ENCODE measurements around the gene ZNF814. TPM values are rescaled to one million over a fixed set of nuclear protein-coding genes. Genes with fewer than 3 reads are reported as not detected.
A peak's percentile ranks its signal among the peaks of the same experiment; 100 is the strongest.
"Not testable (repeated sequence)": the region's sequence is repeated elsewhere in the genome, so short reads cannot be mapped to it uniquely, and the experiment has no call there.

ZNF814 gene
- total RNA-seq, 1 donor from 2014 or later, result 22.3 TPM

DNA sequence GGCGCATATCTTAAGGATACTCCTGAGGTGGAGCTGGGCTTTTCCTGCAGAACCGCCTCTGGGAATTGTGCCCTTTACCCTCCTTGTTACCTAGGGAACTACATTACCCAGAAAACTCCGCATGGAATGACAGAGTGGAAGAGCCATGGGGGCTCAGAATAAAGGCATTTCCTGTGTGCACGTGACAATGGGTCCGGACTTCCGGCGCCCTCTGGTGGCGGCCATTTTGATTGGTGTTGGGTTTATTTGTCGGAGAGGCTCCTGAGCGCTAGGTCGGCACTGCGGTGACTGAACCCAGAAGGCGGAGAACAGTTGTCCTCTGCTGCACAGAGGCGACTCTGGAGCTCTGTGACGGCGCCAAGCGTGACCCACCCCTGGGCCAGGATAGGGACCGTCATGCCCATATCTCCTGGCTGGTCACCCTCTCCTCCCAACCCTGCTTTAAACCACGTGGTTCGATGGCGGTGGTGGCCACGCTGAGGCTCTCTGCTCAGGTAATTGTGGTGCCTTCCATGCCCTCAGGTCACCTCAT, 58.7 kb downstream of the ZNF814 start, which contains the start of gene ZNF587B:
Gene ZNF587B, plus strand, starts transcription at position 229 of the 532 bp plus-strand sequence. Its CDS starts 230 bp downstream, at position 459.
- Mint-ChIP-seq H3K4me3 (ENCODE audit: unreplicated experiment) (peak within 1 kb of the TSS; percentile 94), H3K27ac (ENCODE audit: unreplicated experiment) (peak within 1 kb of the TSS; percentile 94), H3K9me3 (ENCODE audit: unreplicated experiment) (no peaks in the 10 kb centered on the region), H3K36me3 (ENCODE audit: low read depth, unreplicated experiment) (peaks cover 25% of the 10 kb centered on the region), H3K4me1 (ENCODE audit: unreplicated experiment) (peaks cover 20% of the 10 kb centered on the region), H3K27me3 (ENCODE audit: unreplicated experiment) (peaks cover 9% of the 10 kb centered on the region)
- TF ChIP-seq, protein P1, sequence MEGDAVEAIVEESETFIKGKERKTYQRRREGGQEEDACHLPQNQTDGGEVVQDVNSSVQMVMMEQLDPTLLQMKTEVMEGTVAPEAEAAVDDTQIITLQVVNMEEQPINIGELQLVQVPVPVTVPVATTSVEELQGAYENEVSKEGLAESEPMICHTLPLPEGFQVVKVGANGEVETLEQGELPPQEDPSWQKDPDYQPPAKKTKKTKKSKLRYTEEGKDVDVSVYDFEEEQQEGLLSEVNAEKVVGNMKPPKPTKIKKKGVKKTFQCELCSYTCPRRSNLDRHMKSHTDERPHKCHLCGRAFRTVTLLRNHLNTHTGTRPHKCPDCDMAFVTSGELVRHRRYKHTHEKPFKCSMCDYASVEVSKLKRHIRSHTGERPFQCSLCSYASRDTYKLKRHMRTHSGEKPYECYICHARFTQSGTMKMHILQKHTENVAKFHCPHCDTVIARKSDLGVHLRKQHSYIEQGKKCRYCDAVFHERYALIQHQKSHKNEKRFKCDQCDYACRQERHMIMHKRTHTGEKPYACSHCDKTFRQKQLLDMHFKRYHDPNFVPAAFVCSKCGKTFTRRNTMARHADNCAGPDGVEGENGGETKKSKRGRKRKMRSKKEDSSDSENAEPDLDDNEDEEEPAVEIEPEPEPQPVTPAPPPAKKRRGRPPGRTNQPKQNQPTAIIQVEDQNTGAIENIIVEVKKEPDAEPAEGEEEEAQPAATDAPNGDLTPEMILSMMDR (IDR thresholded peaks at IDR 0.05; ENCODE audit: unreplicated experiment), result peak; percentile 56
- DNase-seq (ENCODE audit: low spot score), result peak; percentile 84

DNA sequence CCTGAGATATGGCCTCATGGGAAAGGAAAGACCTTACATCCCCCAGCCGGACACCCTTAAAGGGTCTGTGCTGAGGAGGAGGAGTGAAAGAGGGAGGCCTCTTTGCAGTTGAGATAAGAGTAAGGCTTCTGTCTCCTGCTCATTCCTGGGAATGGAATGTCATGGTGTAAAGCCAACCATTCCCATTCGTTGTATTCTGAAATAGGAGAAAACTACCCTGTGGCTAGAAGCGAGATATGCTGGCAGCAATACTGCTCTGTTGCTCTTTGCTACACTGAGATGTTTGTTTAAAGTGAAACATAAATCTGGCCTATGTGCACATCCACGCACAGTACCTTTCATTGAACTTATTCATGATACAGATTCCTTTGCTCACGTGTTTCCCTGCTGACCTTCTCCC, 59.5 kb downstream of the ZNF814 start:
- no peak for DNase-seq (ENCODE audit: low spot score)
- peak overlapping the region; percentile 94 for H3K27ac Mint-ChIP-seq (ENCODE audit: unreplicated experiment)
- peaks cover 9% of the 10 kb centered on the region for H3K27me3 Mint-ChIP-seq (ENCODE audit: unreplicated experiment)
- H3K4me3 Mint-ChIP-seq (ENCODE audit: unreplicated experiment), result peak overlapping the region; percentile 94
- H3K4me1 Mint-ChIP-seq (ENCODE audit: unreplicated experiment), result peaks cover 20% of the 10 kb centered on the region
- TF ChIP-seq, protein P1 (IDR thresholded peaks at IDR 0.05; ENCODE audit: unreplicated experiment), result no peak
- H3K9me3 Mint-ChIP-seq (ENCODE audit: unreplicated experiment), result no peaks in the 10 kb centered on the region
- H3K36me3 Mint-ChIP-seq (ENCODE audit: low read depth, unreplicated experiment), result peaks cover 25% of the 10 kb centered on the region

DNA sequence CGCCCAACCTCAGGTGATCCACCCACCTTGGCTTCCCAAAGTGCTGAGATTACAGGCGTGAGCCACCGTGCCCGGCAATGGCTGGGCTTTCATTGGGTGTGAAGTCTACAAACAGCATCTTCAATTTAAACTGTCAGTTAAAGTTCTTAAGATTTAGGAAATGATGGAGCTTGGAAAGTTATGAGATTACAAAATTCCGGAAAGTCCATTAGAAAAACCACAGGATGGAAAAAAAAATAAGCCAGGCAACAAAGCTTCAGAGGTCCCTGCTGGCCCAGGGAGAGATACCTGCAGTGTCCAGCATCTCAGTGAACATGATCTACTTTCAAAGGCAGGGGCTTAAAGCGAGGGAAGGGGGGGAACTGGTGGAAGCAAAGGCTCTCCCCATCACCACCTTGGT, 63.3 kb downstream of the ZNF814 start:
- no peaks in the 10 kb centered on the region for H3K9me3 Mint-ChIP-seq (ENCODE audit: unreplicated experiment)
- peaks cover 21% of the 10 kb centered on the region for H3K4me1 Mint-ChIP-seq (ENCODE audit: unreplicated experiment)
- no peak for DNase-seq (ENCODE audit: low spot score)
- no peak overlapping the region for H3K27ac Mint-ChIP-seq (ENCODE audit: unreplicated experiment)
- TF ChIP-seq, protein P1 (IDR thresholded peaks at IDR 0.05; ENCODE audit: unreplicated experiment), result no peak
- no peak overlapping the region for H3K4me3 Mint-ChIP-seq (ENCODE audit: unreplicated experiment)
- peaks cover 20% of the 10 kb centered on the region for H3K36me3 Mint-ChIP-seq (ENCODE audit: low read depth, unreplicated experiment)
- peaks cover 4% of the 10 kb centered on the region for H3K27me3 Mint-ChIP-seq (ENCODE audit: unreplicated experiment)

DNA sequence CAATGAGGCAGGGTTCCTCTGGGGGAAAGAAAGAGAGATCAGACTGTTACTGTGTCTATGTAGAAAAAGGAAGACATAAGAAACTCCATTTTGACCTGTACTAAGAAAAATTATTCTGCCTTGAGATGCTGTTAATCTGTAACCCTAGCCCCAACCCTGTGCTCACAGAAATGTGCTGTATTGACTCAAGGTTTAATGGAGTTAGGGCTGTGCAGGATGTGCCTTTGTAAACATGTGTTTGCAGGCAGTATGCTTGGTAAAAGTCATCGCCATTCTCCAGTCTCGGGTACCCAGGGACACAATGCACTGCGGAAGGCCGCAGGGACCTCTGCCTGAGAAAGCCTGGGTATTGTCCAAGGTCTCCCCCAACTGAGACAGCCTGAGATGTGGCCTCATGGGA, 65.2 kb downstream of the ZNF814 start:
- not testable (repeated sequence) for H3K9me3 Mint-ChIP-seq (ENCODE audit: unreplicated experiment); H3K4me3 Mint-ChIP-seq (ENCODE audit: unreplicated experiment); H3K27me3 Mint-ChIP-seq (ENCODE audit: unreplicated experiment); DNase-seq (ENCODE audit: low spot score); H3K27ac Mint-ChIP-seq (ENCODE audit: unreplicated experiment)
- H3K36me3 Mint-ChIP-seq (ENCODE audit: low read depth, unreplicated experiment), result peaks cover 21% of the 10 kb centered on the region
- peaks cover 21% of the 10 kb centered on the region for H3K4me1 Mint-ChIP-seq (ENCODE audit: unreplicated experiment)

DNA sequence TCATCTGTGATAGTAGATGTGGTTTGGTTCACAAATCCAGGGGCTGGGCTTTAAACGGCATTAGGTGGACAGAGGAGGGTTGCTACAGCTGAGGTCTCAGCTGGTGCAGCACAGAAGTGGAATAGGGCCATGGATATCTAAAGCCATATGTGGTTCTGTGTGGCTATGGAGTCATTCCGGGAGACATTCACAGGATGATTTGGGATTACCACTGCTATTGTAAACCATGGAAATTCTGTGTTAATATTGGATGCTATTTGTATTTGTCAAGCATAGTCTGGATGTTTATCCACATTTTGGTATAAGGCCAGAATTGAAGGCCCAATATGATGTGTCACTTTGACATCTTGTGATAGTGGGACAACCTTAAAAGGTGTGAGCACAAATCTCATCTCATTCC, 65.7 kb downstream of the ZNF814 start:
- H3K36me3 Mint-ChIP-seq (ENCODE audit: low read depth, unreplicated experiment), result peaks cover 21% of the 10 kb centered on the region
- H3K27ac Mint-ChIP-seq (ENCODE audit: unreplicated experiment); DNase-seq (ENCODE audit: low spot score); H3K9me3 Mint-ChIP-seq (ENCODE audit: unreplicated experiment); H3K27me3 Mint-ChIP-seq (ENCODE audit: unreplicated experiment): not testable (repeated sequence)
- H3K4me1 Mint-ChIP-seq (ENCODE audit: unreplicated experiment), result peaks cover 25% of the 10 kb centered on the region
- H3K4me3 Mint-ChIP-seq (ENCODE audit: unreplicated experiment), result peak overlapping the region; percentile 8

DNA sequence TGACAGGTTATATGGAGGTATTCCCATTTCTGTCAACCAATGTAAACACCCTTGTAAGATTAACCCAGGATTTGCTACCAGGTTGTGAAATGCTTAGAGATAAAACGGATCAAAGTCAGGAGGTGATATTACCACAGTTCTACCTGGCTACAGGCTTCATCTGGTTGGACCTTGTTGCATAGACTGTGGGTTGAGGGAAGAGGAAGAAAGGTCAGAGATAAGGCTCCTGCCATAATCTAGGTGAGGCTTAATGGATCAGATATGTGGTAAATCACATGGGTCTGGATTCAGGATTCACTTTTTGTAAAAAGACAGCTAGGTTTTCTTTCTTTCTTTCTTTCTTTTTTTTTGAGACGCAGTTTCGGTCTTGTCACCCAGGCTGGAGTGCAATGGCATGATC, 67.3 kb downstream of the ZNF814 start:
- not testable (repeated sequence) for H3K27me3 Mint-ChIP-seq (ENCODE audit: unreplicated experiment); H3K9me3 Mint-ChIP-seq (ENCODE audit: unreplicated experiment); H3K4me3 Mint-ChIP-seq (ENCODE audit: unreplicated experiment); H3K27ac Mint-ChIP-seq (ENCODE audit: unreplicated experiment); DNase-seq (ENCODE audit: low spot score)
- Mint-ChIP-seq H3K36me3 (ENCODE audit: low read depth, unreplicated experiment) (peaks cover 15% of the 10 kb centered on the region), H3K4me1 (ENCODE audit: unreplicated experiment) (peaks cover 27% of the 10 kb centered on the region)

DNA sequence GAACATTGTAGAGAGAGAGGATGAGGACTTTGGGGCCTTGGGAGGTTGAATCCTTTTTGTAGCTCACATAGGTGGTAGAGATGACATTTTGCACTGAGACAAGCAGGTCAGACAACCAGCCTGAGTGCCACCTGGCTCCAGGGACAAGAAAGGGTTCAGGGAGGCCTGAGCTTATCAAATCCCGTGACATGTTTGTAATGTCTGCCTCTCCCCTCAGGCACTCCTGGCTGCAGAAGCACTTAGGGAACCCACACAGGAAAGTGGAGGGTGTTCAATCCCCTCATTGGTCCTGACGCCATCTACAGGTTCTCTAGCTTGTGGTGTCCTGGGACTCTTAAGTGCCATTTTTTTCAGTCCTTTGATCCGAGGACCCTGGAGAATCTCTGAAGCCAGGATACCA, 67.7 kb downstream of the ZNF814 start:
- not testable (repeated sequence) for H3K27me3 Mint-ChIP-seq (ENCODE audit: unreplicated experiment); H3K9me3 Mint-ChIP-seq (ENCODE audit: unreplicated experiment); DNase-seq (ENCODE audit: low spot score); H3K27ac Mint-ChIP-seq (ENCODE audit: unreplicated experiment)
- H3K4me3 Mint-ChIP-seq (ENCODE audit: unreplicated experiment), result peak overlapping the region; percentile 96
- H3K36me3 Mint-ChIP-seq (ENCODE audit: low read depth, unreplicated experiment), result peaks cover 13% of the 10 kb centered on the region
- H3K4me1 Mint-ChIP-seq (ENCODE audit: unreplicated experiment), result peaks cover 26% of the 10 kb centered on the region

Measured in endothelial cell (in vitro differentiated cells).